Endodermal cell (in vitro differentiated cells): ENCODE measurements around the gene TBC1D16. TPM values are rescaled to one million over a fixed set of nuclear protein-coding genes. Genes with fewer than 3 reads are reported as not detected.

Source experiments
- DNase-seq: peaks from one replicate; pipeline ENCODE4 v3.0.0-alpha.2; 2017
- H3K27ac ChIP-seq: 2 replicates; pipeline ENCODE4 v1.5.1; 2013; ENCODE audit warnings: mild to moderate bottlenecking, low read depth, low read length, moderate library complexity
- H3K27me3 ChIP-seq: 2 replicates; pipeline ENCODE4 v1.6.1; 2013; ENCODE audit warnings: mild to moderate bottlenecking, low read length, moderate library complexity; ENCODE audit not compliant: insufficient read depth, control insufficient read depth, poor library complexity, severe bottlenecking
- H3K36me3 ChIP-seq: 2 replicates; pipeline ENCODE4 v1.7.0; 2013; ENCODE audit warnings: mild to moderate bottlenecking, low read length, moderate library complexity; ENCODE audit not compliant: control insufficient read depth, insufficient read depth
- H3K4me1 ChIP-seq: one replicate; pipeline ENCODE4 v1.7.0; 2013; ENCODE audit warnings: low read length; ENCODE audit not compliant: control insufficient read depth, insufficient read depth
- H3K4me3 ChIP-seq: 2 replicates; pipeline ENCODE4 v1.5.1; 2013; ENCODE audit warnings: mild to moderate bottlenecking, low read length, moderate library complexity
- H3K9ac ChIP-seq: 2 replicates; pipeline ENCODE4 v1.6.1; 2013; ENCODE audit warnings: mild to moderate bottlenecking, low read length, moderate library complexity; ENCODE audit not compliant: poor library complexity, severe bottlenecking; ENCODE audit errors: extremely low read depth
- H3K9me3 ChIP-seq: 2 replicates; pipeline ENCODE4 v1.6.1; 2013; ENCODE audit warnings: mild to moderate bottlenecking, low read length, moderate library complexity; ENCODE audit not compliant: control insufficient read depth
- H3K27ac Mint-ChIP-seq: 2 replicates; pipeline ENCODE4 v1.8.0; 2020; ENCODE audit warnings: mixed read lengths
- H3K27me3 Mint-ChIP-seq: 2 replicates; pipeline ENCODE4 v1.8.0; 2021; ENCODE audit warnings: mild to moderate bottlenecking, mixed read lengths; ENCODE audit not compliant: insufficient read depth
- H3K36me3 Mint-ChIP-seq: 2 replicates; pipeline ENCODE4 v1.8.0; 2020; ENCODE audit warnings: low read depth, mixed read lengths
- H3K4me1 Mint-ChIP-seq: 2 replicates; pipeline ENCODE4 v1.8.0; 2020; ENCODE audit warnings: mixed read lengths
- H3K4me3 Mint-ChIP-seq: 2 replicates; pipeline ENCODE4 v1.8.0; 2020; ENCODE audit warnings: mild to moderate bottlenecking, moderate library complexity, mixed read lengths
- H3K9me3 Mint-ChIP-seq: 2 replicates; pipeline ENCODE4 v1.8.0; 2020; ENCODE audit warnings: mild to moderate bottlenecking, mixed read lengths
- WGBS, 2 experiments: methylation state at CpG; one replicate each; pipeline versions ENCODE4 v1.1.5 to v1.1.7; 2013; ENCODE audit warnings: missing lambda C conversion rate in 2 of 2, mixed read lengths in 1 of 2; ENCODE audit not compliant: insufficient coverage in 1 of 2, insufficient read length in 1 of 2; 5-methylcytosine and 5-hydroxymethylcytosine counted together
- total RNA-seq, 2 donors: library from RNA; stranded (reverse); fragmentation: NEBNext Ultra II Directional in 1 of 2; extraction: Animal tissue kit (Norgen Biotek cat#: 25700) in 1 of 2; gene quantifications; 2 replicates in 1 of 2; 3 replicates in 1 of 2; pipeline ENCODE4 v1.2.1, GENCODE V29; 2021
- TF ChIP-seq, protein P1 (sequence below): fragments of 200-600 bp; sonication (generic); conservative IDR thresholded peaks from 2 replicates; pipeline ENCODE4 v1.5.0; 2021; ENCODE audit warnings: antibody characterized with exemption, mild to moderate bottlenecking

Gene TBC1D16
- total RNA-seq, 2 donors from 2014 or later = 88.2 to 116 TPM

DNA sequence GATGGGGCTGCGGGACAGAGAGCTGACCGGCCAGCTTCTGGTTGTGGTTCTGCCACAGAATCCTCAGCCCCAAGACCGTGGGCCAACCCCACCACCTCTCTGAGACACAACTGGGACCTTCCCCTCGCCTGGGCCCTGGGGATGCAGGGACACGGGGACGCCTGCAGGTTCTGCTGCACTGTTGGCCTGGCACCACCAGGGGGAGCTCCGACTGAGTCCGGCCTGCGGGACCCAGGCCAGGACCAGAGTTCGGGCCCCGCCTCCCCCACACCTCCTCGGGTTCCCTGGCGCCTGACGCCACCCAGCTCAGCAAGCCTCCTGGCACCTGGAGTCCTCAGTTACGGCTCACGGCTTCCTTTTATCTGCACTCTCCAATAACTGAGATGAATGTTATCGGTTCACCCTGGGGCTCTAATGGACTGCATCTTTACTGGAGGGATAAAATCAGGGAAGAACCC, 27.3 kb downstream of the TBC1D16 start:
- Mint-ChIP-seq H3K27ac (peak overlapping the region; percentile 52), H3K4me1 (peaks cover 12% of the 10 kb centered on the region), H3K27me3 (no peaks in the 10 kb centered on the region), H3K36me3 (peaks cover 20% of the 10 kb centered on the region), H3K9me3 (no peaks in the 10 kb centered on the region), H3K4me3 (no peak overlapping the region)
- peak; percentile 98 for DNase-seq
- no peaks in the 10 kb centered on the region for H3K4me1 ChIP-seq
- H3K27ac ChIP-seq = no peak overlapping the region
- no peak overlapping the region for H3K9ac ChIP-seq
- TF ChIP-seq, protein P1, sequence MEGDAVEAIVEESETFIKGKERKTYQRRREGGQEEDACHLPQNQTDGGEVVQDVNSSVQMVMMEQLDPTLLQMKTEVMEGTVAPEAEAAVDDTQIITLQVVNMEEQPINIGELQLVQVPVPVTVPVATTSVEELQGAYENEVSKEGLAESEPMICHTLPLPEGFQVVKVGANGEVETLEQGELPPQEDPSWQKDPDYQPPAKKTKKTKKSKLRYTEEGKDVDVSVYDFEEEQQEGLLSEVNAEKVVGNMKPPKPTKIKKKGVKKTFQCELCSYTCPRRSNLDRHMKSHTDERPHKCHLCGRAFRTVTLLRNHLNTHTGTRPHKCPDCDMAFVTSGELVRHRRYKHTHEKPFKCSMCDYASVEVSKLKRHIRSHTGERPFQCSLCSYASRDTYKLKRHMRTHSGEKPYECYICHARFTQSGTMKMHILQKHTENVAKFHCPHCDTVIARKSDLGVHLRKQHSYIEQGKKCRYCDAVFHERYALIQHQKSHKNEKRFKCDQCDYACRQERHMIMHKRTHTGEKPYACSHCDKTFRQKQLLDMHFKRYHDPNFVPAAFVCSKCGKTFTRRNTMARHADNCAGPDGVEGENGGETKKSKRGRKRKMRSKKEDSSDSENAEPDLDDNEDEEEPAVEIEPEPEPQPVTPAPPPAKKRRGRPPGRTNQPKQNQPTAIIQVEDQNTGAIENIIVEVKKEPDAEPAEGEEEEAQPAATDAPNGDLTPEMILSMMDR = peak; percentile 96
- peaks cover 15% of the 10 kb centered on the region for H3K36me3 ChIP-seq
- 29 to 46% methylated on average over 9 to 17 of the region's 17 CpGs for WGBS, 2 experiments
- H3K9me3 ChIP-seq = no peaks in the 10 kb centered on the region
- no peaks in the 10 kb centered on the region for H3K27me3 ChIP-seq
- H3K4me3 ChIP-seq = no peak overlapping the region

DNA sequence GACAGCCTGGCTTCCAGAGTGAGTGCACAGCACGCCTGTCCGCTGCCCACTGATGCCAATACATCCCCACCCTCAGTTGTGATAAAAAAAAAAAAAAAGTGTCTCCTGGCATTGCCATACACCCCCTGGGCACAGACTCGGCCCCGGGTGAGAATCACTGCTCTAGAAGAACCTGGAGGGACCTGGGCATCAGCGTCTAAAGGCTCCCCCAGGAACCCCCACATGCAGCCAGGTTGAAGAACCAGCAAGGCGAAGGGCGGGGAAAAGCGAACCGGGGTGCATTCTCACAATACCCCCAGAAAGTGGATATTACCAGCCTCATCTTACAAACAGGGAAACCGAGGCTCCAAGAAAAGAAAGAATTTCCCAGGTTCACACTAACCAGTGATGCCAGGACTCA, 27.7 kb downstream of the TBC1D16 start:
- WGBS, 2 experiments = 83 to 90% methylated on average over 2 to 10 of the region's 10 CpGs
- Histone ChIP-seq H3K9me3 (no peaks in the 10 kb centered on the region), H3K4me3 (no peak overlapping the region), H3K4me1 (peaks cover 3% of the 10 kb centered on the region), H3K27me3 (no peaks in the 10 kb centered on the region), H3K27ac (no peak overlapping the region), H3K36me3 (peaks cover 15% of the 10 kb centered on the region), H3K9ac (no peak overlapping the region)
- peaks cover 12% of the 10 kb centered on the region for H3K4me1 Mint-ChIP-seq
- peaks cover 22% of the 10 kb centered on the region for H3K36me3 Mint-ChIP-seq
- no peaks in the 10 kb centered on the region for H3K9me3 Mint-ChIP-seq
- TF ChIP-seq, protein P1 = no peak
- H3K4me3 Mint-ChIP-seq = no peak overlapping the region
- no peak for DNase-seq
- no peak overlapping the region for H3K27ac Mint-ChIP-seq
- no peaks in the 10 kb centered on the region for H3K27me3 Mint-ChIP-seq

DNA sequence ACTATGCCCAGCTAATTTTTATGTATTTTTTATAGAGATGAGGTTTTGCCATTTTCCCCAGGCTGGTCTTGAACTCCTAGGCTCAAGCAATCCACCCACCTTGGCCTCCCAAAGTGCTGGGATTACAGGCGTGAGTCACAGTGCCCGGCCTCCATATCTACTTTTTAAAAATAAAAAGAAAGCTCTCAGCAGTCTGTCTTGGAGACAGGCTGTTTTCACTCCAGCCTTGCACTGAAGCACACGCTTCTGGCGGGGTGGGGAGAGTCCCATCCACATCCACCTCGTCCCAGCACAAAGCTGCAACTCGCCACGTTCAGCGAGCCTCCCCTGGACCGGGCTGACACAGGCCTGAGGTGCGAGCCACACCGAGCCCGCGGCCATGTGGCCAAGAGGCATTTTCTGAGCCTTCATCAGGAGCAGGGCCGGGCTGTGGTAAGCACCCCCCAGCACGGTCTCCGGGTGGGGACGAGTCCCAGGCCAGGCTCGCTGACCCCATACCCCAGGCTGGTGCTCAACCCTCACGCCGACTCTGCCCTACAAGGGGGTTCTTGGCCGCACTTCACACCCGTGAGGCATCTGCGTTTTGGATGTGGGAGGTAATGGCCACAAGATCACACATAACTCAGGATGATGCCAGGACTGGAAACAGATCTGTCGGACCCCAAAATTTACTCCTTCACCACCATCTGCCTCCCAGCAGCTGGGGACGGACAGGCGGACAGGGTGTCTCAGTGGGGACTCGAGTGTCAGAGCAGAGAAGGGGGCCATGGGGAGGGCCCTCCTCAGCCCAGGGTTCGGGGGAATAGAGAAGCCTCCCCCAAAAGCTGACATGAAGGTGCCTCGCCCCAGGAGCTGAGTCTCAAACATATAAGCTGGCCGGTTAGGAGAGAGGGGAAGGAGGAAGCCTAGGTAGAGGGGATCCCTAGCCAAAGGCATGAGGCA, 28.6 kb downstream of the TBC1D16 start:
- 94% methylated on average over 22 to 30 of the region's 30 CpGs for WGBS, 2 experiments
- DNase-seq = no peak

More for the DNA sequence above, 28.6 kb downstream of the TBC1D16 start:
- no peak overlapping the region for H3K27ac Mint-ChIP-seq
- Histone ChIP-seq H3K36me3 (peaks cover 11% of the 10 kb centered on the region), H3K9me3 (no peaks in the 10 kb centered on the region), H3K27me3 (no peaks in the 10 kb centered on the region), H3K9ac (no peak overlapping the region), H3K4me3 (no peak overlapping the region), H3K4me1 (peaks cover 9% of the 10 kb centered on the region), H3K27ac (no peak overlapping the region)
- H3K36me3 Mint-ChIP-seq = peaks cover 28% of the 10 kb centered on the region
- peaks cover 17% of the 10 kb centered on the region for H3K4me1 Mint-ChIP-seq
- H3K4me3 Mint-ChIP-seq = no peak overlapping the region
- no peaks in the 10 kb centered on the region for H3K27me3 Mint-ChIP-seq
- TF ChIP-seq, protein P1 = no peak
- no peaks in the 10 kb centered on the region for H3K9me3 Mint-ChIP-seq
